RWPE2 (cell line): ENCODE data around the gene FMN1.

Source experiments
- ATAC-seq: fragments of 200-7000 bp; cut with Tn5 transposase; 3 replicates; pipeline ENCODE4 v1.9.1; 2021; ENCODE audit warnings: low read depth
- DNase-seq: peaks from one replicate; pipeline ENCODE4 v3.0.0-alpha.2; 2020; ENCODE audit warnings: low spot score
- H3K27ac ChIP-seq: fragments of 450-650 bp; 2 replicates; pipeline ENCODE4 v1.5.1; 2017; ENCODE audit warnings: mild to moderate bottlenecking; ENCODE audit not compliant: poor library complexity, severe bottlenecking
- H3K27me3 ChIP-seq: fragments of 250-450 bp; sonication (Bioruptor Pico); 2 replicates; pipeline ENCODE4 v1.5.1; 2021; ENCODE audit warnings: mild to moderate bottlenecking, moderate library complexity; ENCODE audit not compliant: insufficient read depth, poor library complexity, severe bottlenecking
- H3K36me3 ChIP-seq: fragments of 250-450 bp; sonication (Bioruptor Pico); 2 replicates; pipeline ENCODE4 v1.5.1; 2020; ENCODE audit warnings: low read depth, mild to moderate bottlenecking, moderate library complexity
- H3K4me1 ChIP-seq: fragments of 250-450 bp; sonication (Bioruptor Pico); 2 replicates; pipeline ENCODE4 v1.5.1; 2021; ENCODE audit warnings: mild to moderate bottlenecking, moderate library complexity; ENCODE audit not compliant: insufficient read depth, poor library complexity, severe bottlenecking
- H3K4me3 ChIP-seq: fragments of 250-450 bp; sonication (Bioruptor Pico); 2 replicates; pipeline ENCODE4 v1.5.1; 2021; ENCODE audit warnings: mild to moderate bottlenecking, moderate library complexity; ENCODE audit not compliant: severe bottlenecking
- H3K9me3 ChIP-seq: fragments of 250-450 bp; sonication (Bioruptor Pico); 2 replicates; pipeline ENCODE4 v1.5.1; 2021; ENCODE audit warnings: mild to moderate bottlenecking, moderate library complexity; ENCODE audit not compliant: severe bottlenecking
- CTCF ChIP-seq: fragments of 450-650 bp; IDR thresholded peaks from one replicate; pipeline ENCODE4 v1.5.1; 2017; ENCODE audit warnings: mild to moderate bottlenecking, moderate library complexity; ENCODE audit not compliant: poor library complexity, severe bottlenecking

Gene FMN1

GRCh38 chr15:32871883-32872282 lies 322.6 kb downstream of the FMN1 start:
- no peak for DNase-seq
- H3K4me1 ChIP-seq: peaks cover 8% of the 10 kb centered on the region
- H3K9me3 ChIP-seq: no peaks in the 10 kb centered on the region
- no peak overlapping the region for H3K27ac ChIP-seq
- no peak for ATAC-seq
- no peak overlapping the region for H3K4me3 ChIP-seq
- no peak for TF ChIP-seq CTCF
- no peaks in the 10 kb centered on the region for H3K36me3 ChIP-seq
- no peaks in the 10 kb centered on the region for H3K27me3 ChIP-seq

GRCh38 chr15:32870240-32871033 lies 324.1 kb downstream of the FMN1 start:
- Histone ChIP-seq H3K4me3 (no peak overlapping the region), H3K27ac (no peak overlapping the region), H3K9me3 (no peaks in the 10 kb centered on the region), H3K27me3 (no peaks in the 10 kb centered on the region), H3K4me1 (peaks cover 9% of the 10 kb centered on the region), H3K36me3 (no peaks in the 10 kb centered on the region)
- ATAC-seq (peak; percentile 50), DNase-seq (no peak)
- no peak for TF ChIP-seq CTCF

- Histone ChIP-seq H3K9me3 (no peaks in the 10 kb centered on the region), H3K36me3 (no peaks in the 10 kb centered on the region), H3K27ac (no peak overlapping the region), H3K4me1 (peaks cover 9% of the 10 kb centered on the region), H3K4me3 (no peak overlapping the region), H3K27me3 (no peaks in the 10 kb centered on the region)
- DNase-seq: no peak
- no peak for ATAC-seq
- no peak for TF ChIP-seq CTCF
Measured at GRCh38 chr15:32869776-32870175, 324.7 kb downstream of the FMN1 start.

GRCh38 chr15:32867313-32867626 lies 327.2 kb downstream of the FMN1 start:
- DNase-seq: no peak
- H3K4me3 ChIP-seq: no peak overlapping the region
- H3K27ac ChIP-seq: peak overlapping the region; percentile 19
- no peaks in the 10 kb centered on the region for H3K27me3 ChIP-seq
- ATAC-seq: peak; percentile 89
- H3K36me3 ChIP-seq: no peaks in the 10 kb centered on the region
- no peaks in the 10 kb centered on the region for H3K9me3 ChIP-seq
- H3K4me1 ChIP-seq: peaks cover 9% of the 10 kb centered on the region
- no peak for TF ChIP-seq CTCF

GRCh38 chr15:32866454-32867312 lies 327.8 kb downstream of the FMN1 start:
- ATAC-seq: no peak
- H3K27ac ChIP-seq: peak overlapping the region; percentile 19

More at GRCh38 chr15:32866454-32867312, 327.8 kb downstream of the FMN1 start:
- TF ChIP-seq CTCF: no peak
- no peaks in the 10 kb centered on the region for H3K27me3 ChIP-seq
- DNase-seq: no peak
- H3K36me3 ChIP-seq: no peaks in the 10 kb centered on the region
- H3K4me3 ChIP-seq: no peak overlapping the region
- H3K9me3 ChIP-seq: no peaks in the 10 kb centered on the region
- H3K4me1 ChIP-seq: peaks cover 9% of the 10 kb centered on the region
